ENCODE measurements around the gene MBOAT1. TPM values are rescaled to one million over a fixed set of nuclear protein-coding genes. Genes with fewer than 3 reads are reported as not detected.
"Not testable (repeated sequence)": the region's sequence is repeated elsewhere in the genome, so short reads cannot be mapped to it uniquely, and the experiment has no call there.

The MBOAT1 gene, protein sequence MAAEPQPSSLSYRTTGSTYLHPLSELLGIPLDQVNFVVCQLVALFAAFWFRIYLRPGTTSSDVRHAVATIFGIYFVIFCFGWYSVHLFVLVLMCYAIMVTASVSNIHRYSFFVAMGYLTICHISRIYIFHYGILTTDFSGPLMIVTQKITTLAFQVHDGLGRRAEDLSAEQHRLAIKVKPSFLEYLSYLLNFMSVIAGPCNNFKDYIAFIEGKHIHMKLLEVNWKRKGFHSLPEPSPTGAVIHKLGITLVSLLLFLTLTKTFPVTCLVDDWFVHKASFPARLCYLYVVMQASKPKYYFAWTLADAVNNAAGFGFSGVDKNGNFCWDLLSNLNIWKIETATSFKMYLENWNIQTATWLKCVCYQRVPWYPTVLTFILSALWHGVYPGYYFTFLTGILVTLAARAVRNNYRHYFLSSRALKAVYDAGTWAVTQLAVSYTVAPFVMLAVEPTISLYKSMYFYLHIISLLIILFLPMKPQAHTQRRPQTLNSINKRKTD
- polyA plus RNA-seq (ENCODE audit: insufficient read depth in 1 of 5, insufficient read length in 5 of 5, low replicate concordance in 1 of 5) = 10 to 100 TPM; 12.9 to 20.3 (median 18.4) TPM
- long read RNA-seq, donor 1, partial matches to known transcripts = 0 of 3 reads
- long read RNA-seq, donor 1, other reads (novel, unspliced or antisense) = 0 of 3 reads
- long read RNA-seq, donor 2 = 0 reads
- long read RNA-seq, donor 3 = 0 reads
- long read RNA-seq, donor 4 = 0 reads
- long read RNA-seq, donor 5 = 0 reads
- long read RNA-seq, donor 6 = 0 reads
- long read RNA-seq, donor 7 = 0 reads
- long read RNA-seq, donor 8, partial matches to known transcripts = 0 of 1 reads
- long read RNA-seq, donor 8, other reads (novel, unspliced or antisense) = 0 of 1 reads

DNA sequence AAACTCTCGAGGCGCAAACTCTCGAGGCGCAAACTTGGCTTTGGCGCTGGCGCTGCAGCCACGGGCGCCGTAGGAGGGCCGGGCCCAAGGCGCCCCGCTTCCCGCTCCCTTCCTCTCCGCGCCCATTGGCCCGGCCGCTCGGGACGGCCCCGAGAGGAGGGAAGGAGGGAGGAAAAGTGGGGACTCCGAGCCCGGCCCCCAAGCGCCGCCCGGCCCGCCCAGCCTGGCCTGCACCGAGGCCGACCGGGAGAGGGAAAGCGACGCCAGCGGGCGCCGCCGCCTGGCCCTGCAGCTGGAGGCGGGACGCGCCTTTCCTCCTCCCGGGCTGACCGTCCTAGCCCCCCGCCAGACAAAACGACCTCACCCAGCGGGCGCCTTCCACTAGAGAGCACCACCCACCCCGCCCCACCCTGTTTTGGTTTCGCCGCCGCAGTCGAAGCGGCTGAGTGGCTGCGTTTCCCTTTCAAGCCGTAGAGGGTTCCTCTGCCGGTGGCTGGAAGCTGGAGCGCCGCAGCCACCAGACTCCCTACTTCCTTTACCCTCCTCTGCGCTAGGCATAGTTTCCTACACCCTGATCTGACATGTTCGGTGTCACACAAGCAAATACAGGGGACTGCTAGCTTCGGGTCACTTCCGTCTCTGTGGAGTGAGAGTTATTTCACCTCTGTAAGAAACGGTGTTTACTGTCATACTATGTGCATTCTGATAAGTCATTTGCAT lies at the start of gene MBOAT1:
Gene MBOAT1, minus strand, starts transcription at position 78 of the 720 bp plus-strand sequence. CDS start 235 bp downstream, outside the sequence.
- peak; percentile 92 to 94 for DNase-seq

DNA sequence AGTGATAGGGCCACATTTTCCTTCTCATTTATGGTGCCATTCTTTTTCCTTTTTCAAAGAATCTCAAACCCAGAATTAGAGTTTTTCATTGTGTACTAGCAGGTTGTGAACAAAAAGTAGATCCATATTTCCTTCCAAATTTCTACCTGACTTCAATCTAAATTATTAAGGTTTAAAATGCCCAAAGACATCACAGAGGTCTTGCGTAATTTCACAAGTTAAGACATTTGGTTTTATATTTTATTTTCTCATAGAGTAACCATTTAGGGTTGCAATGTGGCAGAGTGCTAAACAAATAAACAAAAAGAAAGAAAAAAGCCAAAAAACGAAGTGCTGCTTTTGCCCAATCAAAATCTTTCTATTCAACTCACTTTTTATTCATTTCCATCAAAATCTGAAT lies 49.4 kb upstream of the MBOAT1 start:
- DNase-seq = no peak

DNA sequence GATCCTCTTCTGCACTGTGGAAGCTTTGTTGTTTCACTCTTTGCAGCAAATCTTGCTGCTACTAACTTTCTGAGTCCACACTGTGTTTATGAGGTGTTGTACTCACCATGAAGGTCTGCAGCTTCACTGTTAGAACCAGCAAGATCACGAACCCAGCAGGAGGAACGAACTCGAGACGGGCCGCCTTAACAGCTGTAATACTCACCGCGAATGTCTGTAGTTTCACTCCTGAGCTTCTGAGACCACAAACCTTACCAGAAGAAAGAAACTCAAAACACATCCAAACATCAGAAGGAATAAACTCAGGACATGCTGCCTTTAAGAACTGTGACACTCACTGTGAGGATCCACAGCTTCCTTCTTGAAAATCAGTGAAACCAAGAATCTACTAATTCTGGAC lies 48.1 kb upstream of the MBOAT1 start:
- no peak for DNase-seq

DNA sequence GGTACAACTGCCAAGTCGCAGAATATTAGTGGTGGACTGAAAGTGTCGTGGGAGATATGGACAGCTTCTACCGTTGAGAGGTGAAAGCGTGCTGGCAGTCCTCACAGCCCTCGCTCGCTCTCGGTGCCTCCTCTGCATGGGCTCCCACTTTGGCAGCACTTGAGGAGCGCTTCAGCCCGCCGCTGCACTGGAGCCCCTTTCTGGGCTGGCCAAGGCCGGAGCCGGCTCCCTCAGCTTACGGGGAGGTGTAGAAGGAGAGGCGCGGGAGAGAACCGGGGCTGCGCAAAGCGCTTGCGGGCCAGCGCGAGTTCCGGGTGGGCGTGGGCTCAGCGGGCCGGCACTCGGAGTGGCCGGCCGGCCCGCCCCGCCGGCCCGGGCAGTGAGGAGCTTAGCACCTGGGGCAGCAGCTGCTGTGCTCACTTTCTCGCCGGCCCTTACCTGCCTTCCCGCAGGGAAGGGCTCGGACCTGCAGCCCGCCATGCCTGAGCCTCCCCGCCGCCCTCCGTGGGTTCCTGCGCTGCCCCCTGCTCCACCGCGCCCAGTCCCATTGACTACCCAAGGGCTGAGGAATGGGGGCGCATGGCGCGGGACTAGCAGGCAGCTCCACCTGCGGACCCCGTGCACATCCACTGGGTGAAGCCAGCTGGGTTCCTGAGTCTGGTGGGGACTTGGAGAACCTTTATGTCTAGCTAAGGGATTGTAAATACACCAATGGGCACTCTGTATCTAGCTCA lies 47.2 kb upstream of the MBOAT1 start:
- DNase-seq = no peak

DNA sequence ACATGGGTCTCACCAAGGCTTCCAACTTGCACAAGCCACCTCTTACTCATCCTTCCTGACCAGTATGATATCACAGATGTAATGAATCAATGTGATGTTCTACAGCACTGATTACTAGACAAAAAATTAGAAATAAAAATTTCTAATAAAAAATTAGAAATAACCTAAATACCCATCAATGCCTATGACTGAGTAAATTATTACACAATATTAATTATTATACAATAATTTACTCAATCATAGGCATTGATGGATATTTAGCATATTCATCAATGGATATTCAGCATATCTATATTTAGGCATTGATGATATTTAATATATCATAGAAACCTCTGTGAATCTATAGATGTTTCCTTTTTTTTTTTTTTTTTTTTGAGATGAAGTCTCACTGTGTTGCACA lies 43.2 kb upstream of the MBOAT1 start:
- no peak for DNase-seq

DNA sequence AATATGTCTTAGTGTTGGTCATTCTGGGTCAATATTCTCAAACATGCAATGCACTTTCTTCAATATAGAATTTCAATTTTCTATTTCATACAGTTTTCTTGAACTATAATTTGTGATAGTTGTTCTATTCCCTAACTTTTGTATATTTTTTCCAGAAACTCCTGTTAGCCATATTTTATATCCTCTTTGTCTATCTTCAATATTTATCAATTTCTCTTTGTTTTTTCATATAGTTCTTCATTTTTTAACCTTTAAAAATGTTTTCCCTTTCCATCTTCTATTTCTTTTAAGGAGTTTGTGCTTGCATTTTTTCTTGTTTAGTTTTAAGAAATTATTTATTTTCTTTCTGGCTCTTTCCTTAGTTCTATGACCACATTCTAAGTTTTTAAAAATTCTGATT lies 42.0 kb upstream of the MBOAT1 start:
- DNase-seq = no peak

DNA sequence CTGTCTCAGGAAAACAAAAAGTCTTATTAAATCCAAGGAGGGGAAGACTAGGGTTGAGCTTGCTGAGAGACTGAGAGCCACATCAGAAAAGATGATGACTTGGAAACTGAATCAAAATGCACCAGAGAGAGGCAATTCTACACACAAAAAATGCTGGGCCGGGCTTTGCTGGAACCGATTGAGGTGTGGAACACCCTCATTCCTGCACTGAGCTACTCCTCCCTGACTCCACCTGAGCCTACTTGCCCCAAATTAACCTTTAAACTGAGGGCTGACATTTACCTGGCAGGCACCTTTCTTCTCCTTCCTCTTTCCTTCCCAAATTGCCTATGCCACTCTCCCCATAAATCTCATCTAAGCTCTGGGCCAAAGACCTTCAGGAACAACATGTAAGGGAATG lies 40.8 kb upstream of the MBOAT1 start:
- no peak for DNase-seq

DNA sequence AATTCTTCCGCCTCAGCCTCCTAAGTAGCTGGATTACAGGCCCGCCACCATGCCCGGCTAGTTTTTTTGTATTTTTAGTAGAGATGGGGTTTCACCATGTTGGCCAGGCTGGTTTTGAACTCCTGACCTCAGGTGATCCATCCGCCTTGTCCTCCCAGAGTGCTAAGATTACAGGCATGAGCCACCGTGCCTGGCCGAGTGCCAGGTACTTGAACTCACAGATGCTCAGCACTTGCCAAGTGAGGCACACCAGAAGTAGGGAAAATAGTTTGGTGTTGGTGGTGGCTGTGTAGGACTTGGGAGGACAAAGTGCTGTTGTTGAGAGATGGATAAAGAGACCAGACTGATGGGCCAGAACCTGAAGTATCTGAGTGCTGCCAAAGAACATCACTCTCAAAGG lies 40.0 kb upstream of the MBOAT1 start:
- DNase-seq = no peak

DNA sequence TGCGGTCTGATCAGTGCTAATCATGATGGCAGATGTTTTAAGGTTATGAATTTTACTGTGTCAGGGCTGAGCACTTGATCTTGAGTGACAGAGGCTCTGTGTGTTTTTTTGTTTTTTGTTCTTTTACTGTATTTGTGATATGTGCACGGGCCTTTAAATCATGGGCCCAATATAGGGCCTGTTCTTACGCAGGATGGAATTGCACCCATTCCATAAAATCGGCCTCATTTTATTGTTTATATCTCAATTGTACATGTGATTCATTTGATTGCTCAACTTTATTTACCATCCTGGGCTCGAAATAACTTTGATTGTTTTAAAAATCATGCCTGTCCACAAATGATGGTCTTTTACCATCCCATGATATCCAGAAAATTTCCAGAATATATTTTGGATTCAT lies 39.3 kb upstream of the MBOAT1 start:
- no peak for DNase-seq

DNA sequence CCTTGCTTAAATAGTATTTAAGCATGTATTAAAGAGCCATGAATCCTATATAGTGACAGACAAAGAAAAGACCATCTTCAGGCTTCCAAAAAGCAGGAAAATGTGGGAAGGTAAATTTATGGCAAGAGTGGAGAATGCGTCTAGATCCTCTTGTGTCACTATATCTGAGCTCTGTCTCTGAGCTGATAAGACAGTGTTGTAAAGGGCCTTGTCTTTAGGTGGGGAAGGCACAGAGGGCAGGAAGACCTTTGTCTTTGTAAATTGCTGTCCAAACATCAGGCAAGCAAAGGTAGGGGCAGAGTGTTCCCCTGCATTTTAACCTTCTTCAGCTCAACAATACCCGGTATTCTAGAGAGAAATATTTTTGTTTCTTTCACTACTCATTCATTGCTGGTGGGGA lies 33.9 kb upstream of the MBOAT1 start:
- DNase-seq = no peak

DNA sequence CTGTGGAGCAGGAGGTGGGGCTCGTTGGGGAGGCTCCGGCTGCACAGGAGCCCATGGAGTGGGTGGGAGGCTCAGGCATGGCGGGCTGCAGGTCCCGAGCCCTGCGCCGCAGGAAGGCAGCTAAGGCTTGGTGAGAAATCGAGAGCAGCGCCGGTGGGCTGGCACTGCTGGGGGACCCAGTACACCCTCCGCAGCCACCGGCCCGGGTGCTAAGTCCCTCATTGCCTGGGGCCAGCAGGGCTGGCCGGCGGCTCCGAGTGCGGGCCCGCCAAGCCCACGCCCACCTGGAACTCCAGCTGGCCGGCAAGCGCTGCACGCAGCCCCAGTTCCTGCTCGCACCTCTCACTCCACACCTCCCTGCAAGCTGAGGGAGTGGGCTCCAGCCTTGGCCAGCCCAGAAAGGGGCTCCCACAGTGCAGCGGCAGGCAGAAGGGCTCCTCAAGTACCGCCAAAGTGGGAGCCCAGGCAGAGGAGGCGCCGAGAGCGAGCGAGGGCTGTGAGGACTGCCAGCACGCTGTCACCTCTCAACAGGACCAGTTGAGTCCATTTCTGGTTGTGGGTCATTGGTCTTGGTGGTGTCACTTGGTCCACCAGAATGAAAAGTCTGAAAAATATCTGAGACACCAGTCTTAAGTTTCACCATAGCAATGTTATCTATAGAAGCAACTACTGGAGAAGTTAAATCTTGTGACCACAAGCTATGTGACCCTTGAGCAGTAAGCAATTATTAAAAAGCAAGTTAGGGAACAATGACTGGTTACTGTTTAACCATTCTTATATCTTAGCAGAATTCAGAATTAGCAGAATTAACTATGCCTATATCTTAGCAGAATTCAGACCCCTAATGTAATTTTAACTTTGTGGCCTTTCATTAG lies 32.8 kb upstream of the MBOAT1 start:
- DNase-seq = not testable (repeated sequence)

DNA sequence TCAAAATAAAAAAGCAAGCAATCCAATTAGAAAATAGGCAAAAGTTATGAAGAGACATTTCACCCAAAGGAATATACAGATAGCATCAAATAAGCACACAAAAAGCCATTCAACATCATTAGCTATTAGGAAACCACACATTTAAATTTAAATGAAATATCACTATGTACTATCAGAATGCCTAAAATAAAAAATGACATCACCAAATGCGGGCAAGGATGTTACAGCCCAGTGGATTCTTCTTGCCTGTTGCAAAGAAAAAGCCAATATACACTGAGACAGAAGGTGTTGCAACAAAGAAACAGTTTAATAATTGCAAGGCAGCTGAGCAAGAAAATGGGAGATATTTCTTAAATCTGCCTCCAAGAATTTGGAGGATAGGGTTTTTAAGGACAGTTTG lies 31.0 kb upstream of the MBOAT1 start:
- no peak for DNase-seq

DNA sequence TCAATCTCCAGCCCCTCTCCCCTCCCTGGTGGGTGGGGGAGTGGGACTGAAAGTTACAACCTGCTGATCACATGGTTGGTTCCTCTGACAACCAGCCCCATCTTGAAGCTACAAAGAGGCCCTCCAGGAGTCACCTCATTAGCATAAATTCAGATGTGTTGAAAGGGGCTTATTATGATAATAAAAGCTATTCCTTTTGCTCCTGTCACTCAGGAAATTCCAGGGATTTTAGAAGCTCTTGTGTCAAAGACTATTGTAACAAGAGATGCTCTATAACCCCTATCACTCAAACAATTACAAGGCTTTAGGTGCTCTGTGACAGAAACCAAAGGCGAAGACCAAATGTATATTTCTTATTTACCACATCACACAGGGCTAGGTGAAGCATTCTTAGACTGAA lies 30.1 kb upstream of the MBOAT1 start:
- no peak for DNase-seq

DNA sequence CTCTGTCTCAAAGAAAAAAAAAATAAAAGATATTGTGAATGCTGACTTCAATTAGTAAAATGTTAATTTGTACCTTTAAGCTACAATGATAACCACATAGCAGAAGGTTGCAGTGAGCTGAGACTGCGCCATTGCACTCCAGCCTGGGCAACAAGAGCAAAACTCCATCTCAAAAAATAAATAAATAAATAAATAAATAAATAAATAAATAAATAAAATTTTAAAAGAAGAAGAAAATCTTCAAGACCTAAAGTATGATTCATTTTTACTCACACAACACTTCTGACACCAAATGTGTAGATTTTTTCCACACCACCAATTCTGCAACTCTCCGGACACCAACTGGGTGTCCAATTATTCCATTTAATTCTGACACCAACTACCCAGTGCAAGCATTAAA lies 28.8 kb upstream of the MBOAT1 start:
- no peak for DNase-seq

DNA sequence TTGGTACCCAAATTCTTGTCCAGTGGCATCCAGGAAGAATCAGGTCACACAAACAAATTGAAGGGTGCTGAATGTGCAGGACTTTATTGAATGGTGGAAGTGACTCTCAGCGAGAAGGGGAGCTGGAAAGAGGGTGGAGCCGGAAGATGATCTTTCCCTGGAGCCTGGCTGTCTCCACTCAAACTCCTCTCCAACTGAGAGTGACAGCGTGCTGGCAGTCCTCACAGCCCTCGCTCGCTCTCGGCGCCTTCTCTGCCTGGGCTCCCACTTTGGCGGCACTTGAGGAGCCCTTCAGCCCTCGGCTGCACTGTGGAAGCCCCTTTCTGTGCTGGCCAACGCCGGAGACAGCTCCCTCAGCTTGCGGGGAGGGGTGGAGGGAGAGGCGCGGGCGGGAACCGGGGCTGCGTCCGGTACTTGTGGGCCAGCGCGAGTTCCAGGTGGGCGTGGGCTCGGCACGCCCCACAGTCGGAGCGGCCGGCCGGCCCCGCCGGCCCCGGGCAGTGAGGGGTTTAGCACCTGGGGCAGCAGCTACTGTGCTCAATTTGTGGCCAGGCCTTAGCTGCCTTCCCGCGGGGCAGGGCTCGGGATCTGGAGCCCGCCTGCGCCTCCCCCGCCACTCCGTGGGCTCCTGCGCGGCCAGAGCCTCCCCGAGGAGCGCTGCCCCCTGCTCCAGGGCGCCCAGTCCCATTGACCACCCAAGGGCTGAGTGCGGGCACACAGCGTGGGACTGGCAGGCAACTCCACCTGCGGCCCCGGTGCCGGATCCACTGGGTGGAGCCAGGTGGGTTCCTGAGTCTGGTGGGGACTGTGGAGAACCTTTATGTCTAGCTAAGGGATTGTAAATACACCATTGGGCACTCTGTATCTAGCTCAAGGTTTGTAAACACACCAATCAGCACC lies 26.7 kb upstream of the MBOAT1 start:
- DNase-seq = no peak

DNA sequence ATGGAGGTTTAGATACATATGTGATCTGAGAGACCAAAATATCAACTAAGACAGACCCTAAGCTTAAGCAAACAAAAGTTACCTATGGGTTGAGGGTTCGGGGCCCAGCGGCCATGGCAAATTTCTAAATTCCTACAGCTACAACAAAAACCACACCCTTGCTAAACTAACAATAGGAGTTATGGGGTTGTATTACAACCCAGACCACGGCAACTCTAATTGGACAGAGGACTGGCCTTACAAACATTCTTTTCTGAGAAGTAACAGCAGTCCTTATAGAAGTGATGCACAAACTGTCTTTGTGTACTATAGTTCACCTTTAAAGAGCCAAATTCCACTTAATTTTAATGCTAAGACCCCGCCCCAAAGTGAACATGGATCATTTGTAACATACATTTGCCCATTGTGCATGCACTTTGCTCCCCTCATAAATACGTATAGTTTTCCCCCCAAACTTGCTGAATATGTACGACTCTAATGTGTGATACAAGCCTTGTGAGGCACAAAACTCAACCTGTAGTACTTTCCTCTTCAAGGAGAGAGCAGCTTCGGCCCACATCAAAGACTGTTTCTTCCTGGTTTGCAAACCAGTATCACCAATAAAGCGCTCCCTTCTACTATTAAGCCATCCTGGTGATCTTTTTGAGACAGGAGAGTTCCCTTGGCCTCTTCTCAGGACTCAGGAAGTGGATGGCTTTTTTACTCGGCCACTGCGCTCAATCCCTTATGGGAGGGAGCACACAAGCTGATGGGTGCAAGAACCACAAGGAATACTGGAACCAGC lies 25.6 kb upstream of the MBOAT1 start:
- no peak for DNase-seq

DNA sequence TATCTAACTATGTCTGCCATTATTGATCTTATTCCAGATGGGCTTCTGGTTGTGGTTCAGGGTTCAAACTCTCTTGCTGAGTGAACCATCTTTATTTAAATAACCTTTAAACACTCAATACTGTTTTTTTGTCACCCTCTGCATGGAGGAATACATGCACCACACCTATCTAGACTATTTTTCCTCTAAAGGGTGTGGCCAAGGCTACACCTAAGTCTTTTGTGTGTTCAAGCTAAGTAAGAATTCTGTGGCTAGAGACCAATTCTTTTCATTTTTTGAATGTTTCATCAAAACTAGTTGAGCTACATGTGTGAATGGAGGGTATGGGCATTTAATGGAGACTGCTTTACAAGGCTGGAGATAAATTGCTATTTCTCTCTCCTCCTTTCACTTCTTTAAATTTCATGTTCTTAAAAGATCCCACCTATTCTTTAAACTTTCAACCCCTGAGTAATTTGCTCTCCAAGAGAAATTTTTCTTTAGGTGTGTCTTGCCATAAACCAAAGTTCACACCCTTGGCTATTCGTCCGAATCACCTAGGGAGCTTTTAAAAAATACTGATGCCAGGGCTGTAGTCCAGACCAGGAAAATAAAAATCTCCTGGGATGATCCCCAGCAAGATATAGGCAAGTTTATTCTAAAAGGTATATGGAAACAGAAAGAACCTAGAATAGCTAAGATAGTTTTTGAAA lies 24.8 kb upstream of the MBOAT1 start:
- no peak for DNase-seq

DNA sequence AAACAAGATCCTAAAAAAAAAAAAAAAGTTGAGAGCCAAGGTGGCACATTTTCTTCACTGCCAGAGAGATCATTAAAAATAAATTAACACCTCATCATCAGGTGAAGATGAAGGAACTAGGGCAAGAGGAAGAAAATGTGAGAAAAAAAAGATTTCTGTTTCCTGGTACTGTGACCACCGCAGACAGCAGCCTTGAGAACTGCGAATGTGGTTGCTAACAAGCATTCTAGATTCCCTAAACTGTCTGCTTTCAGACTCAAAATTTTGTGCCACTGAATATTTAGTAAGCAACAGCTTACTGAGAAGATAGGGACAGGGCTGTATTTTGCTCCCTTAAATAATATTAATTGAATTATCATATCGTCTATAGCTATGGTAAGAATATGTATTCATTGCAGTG lies 24.1 kb upstream of the MBOAT1 start:
- DNase-seq = no peak
